ENCODE measurements around the gene SUSD1. TPM values are rescaled to one million over a fixed set of nuclear protein-coding genes. Genes with fewer than 3 reads are reported as not detected.

Gene SUSD1
- total RNA-seq, 4 donors from 2014 or later: 4.7 to 5.8 (median 5.4) TPM

DNA sequence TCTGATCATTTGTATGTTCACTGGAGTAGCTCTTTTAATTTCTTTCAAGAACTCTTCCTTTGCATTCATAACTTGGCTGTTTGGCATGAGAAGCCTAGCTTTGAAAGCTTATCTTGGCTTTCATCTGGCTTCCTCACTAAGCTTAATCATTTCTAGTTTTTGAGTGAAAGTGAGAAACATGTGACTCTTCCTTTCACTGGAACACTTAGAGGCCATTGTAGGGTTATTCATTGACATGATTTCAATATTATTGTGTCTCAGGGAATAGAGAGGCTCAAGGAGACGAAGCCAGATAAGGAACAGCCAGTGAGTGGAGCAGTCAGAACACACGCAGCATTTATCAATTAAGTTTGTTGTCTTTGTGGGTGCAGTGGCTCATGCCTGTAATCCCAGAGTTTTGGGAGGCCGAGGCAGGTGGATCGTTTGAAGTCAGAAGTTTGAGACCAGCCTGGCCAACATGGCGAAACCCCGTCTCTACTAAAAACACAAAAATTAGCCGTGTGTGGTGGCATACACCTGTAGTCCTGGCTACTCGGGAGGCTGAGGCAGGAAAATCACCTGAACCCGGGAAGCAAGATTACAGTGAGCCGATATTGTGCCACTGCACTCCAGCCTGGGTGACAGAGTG, 180.2 kb downstream of the SUSD1 start:
- Histone ChIP-seq H3K27me3 (no peaks in the 10 kb centered on the region), H3K27ac (replicated peaks in 1 of 4) (no peak overlapping the region), H3K36me3 (no peaks in the 10 kb centered on the region), H3K4me1 (peaks cover 0 to 16% (median 12%) of the 10 kb centered on the region in 4 donors), H3K4me3 (no peak overlapping the region), H3K9me3 (peaks cover 0 to 5% (median 0%) of the 10 kb centered on the region in 4 donors)
- no peak for DNase-seq (ENCODE audit: extremely low spot score)
- 90% methylated on average over 10 of the region's 10 CpGs for WGBS
- intact Hi-C loops (cut with DNase I): no loop called here
- TF ChIP-seq POLR2AphosphoS5 (IDR thresholded peaks at IDR 0.05): no peak
- TF ChIP-seq EP300 (IDR thresholded peaks at IDR 0.05): no peak
- TF ChIP-seq, protein P1, sequence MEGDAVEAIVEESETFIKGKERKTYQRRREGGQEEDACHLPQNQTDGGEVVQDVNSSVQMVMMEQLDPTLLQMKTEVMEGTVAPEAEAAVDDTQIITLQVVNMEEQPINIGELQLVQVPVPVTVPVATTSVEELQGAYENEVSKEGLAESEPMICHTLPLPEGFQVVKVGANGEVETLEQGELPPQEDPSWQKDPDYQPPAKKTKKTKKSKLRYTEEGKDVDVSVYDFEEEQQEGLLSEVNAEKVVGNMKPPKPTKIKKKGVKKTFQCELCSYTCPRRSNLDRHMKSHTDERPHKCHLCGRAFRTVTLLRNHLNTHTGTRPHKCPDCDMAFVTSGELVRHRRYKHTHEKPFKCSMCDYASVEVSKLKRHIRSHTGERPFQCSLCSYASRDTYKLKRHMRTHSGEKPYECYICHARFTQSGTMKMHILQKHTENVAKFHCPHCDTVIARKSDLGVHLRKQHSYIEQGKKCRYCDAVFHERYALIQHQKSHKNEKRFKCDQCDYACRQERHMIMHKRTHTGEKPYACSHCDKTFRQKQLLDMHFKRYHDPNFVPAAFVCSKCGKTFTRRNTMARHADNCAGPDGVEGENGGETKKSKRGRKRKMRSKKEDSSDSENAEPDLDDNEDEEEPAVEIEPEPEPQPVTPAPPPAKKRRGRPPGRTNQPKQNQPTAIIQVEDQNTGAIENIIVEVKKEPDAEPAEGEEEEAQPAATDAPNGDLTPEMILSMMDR (IDR thresholded peaks at IDR 0.05): no peak
- no peak for TF ChIP-seq POLR2A (IDR thresholded peaks at IDR 0.05; ENCODE audit: low read depth)

DNA sequence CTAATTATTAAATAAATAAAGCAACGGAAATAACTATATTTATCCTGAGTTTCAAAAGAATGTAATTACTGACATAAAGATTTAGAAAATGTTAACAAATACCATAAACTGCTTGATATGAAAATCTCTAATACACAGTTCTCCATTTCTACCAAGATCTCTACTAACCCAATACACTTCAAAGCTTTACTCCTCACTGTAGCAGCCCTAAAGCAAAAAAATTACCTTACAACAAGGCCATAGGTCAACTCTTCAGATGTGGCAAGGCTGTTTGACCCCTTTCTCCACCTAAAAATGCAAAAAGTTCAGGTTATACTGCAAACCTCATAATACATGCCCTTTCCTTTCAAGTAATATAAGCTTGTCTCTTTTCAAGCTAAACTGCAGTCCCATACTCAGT, 181.8 kb downstream of the SUSD1 start:
- Histone ChIP-seq H3K4me1 (peaks cover 0 to 16% (median 12%) of the 10 kb centered on the region in 4 donors), H3K27ac (replicated peaks in 1 of 4) (no peak overlapping the region), H3K9me3 (peaks cover 0 to 5% (median 0%) of the 10 kb centered on the region in 4 donors), H3K36me3 (no peaks in the 10 kb centered on the region), H3K27me3 (no peaks in the 10 kb centered on the region), H3K4me3 (no peak overlapping the region)
- TF ChIP-seq, protein P1 (IDR thresholded peaks at IDR 0.05): no peak
- TF ChIP-seq POLR2A (IDR thresholded peaks at IDR 0.05; ENCODE audit: low read depth) (no peak), POLR2AphosphoS5 (IDR thresholded peaks at IDR 0.05) (no peak), EP300 (IDR thresholded peaks at IDR 0.05) (no peak)
- intact Hi-C loops (cut with DNase I): no loop called here
- WGBS: 31% methylated on average over 1 of the region's 1 CpG
- no peak for DNase-seq (ENCODE audit: extremely low spot score)

DNA sequence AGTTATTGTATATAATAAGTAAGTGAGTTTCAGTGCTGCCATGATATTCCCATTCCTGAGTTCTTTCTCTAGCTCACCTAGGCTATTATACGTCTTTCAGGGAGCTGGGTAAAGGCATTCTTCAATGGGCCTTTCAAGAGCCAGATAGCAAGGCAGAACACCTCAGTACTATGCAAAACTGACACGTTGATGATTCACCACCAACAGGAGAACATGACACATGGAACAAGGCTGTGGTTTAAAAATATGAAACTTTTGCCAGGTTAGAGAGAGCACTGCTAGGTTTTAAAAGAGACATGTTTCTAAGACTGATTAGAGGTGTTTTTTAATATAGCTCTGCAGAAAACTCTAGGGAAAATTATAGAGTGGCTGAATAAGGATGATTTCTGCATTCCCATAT, 182.6 kb downstream of the SUSD1 start:
- Histone ChIP-seq H3K9me3 (peaks cover 0 to 5% (median 0%) of the 10 kb centered on the region in 4 donors), H3K27ac (replicated peaks in 1 of 4) (peak overlapping the region in 1 of 4 donors; percentile 0), H3K4me3 (no peak overlapping the region), H3K36me3 (no peaks in the 10 kb centered on the region), H3K27me3 (no peaks in the 10 kb centered on the region), H3K4me1 (peaks cover 0 to 16% (median 12%) of the 10 kb centered on the region in 4 donors)
- TF ChIP-seq POLR2AphosphoS5 (IDR thresholded peaks at IDR 0.05): peak in 1 of 2 donors; percentile 18
- TF ChIP-seq POLR2A (IDR thresholded peaks at IDR 0.05; ENCODE audit: low read depth): no peak
- no peak for DNase-seq (ENCODE audit: extremely low spot score)
- intact Hi-C loops (cut with DNase I): no loop called here
- 40% methylated on average over 2 of the region's 2 CpGs for WGBS

DNA sequence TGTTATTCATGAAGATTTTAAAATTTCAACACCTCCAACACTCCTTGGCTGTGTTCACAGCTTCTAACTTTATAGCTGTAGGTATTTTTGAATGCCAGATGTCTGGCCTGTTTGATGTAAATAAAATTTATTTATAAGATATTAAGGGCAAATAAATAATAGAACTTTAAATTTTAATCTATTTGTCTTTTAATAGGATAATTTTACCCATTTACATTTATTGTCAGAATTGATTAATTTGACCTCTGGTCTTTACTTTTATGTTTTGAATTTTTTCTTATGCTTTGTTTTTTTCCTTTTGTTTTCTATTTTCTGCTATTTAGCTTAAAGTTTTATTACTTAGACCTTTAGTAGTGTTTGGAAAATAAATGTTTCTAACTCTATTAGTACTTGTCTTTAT, 183.9 kb downstream of the SUSD1 start:
- H3K4me1 ChIP-seq: peaks cover 0 to 24% (median 19%) of the 10 kb centered on the region in 4 donors
- no peak overlapping the region for H3K4me3 ChIP-seq
- intact Hi-C loops (cut with DNase I): no loop called here
- H3K36me3 ChIP-seq: no peaks in the 10 kb centered on the region
- peaks cover 0 to 5% (median 0%) of the 10 kb centered on the region in 4 donors for H3K9me3 ChIP-seq
- no peak for DNase-seq (ENCODE audit: extremely low spot score)
- TF ChIP-seq, protein P1 (IDR thresholded peaks at IDR 0.05): no peak
- no peak for TF ChIP-seq POLR2A (IDR thresholded peaks at IDR 0.05; ENCODE audit: low read depth)
- no peaks in the 10 kb centered on the region for H3K27me3 ChIP-seq
- H3K27ac ChIP-seq (replicated peaks in 1 of 4): no peak overlapping the region

Small RNAs within 50 kb of the gene (small RNA-seq; reads per million reads assigned to genes)
- gene RF00019 (0 reads per million in 3 donors), gene RNU6-710P (0 reads per million in 3 donors), gene RNU6-855P (0 reads per million in 3 donors)

Other genes with a start within 250 kb of the SUSD1 start
- 10 to 100 TPM; 19.9 to 31.1 (median 25.5) TPM for gene PTBP3, start 158.3 kb upstream of the SUSD1 start, total RNA-seq
- gene HSDL2, start 204.8 kb upstream of the SUSD1 start, total RNA-seq: 10 to 100 TPM; 34.3 to 73.1 (median 50.0) TPM